MCF 10A (cell line): ENCODE data around the gene IMMP2L. TPM values are rescaled to one million over a fixed set of nuclear protein-coding genes. Genes with fewer than 3 reads are reported as not detected.
A peak's percentile ranks its signal among the peaks of the same experiment; 100 is the strongest.

ENCODE experiments used
- BruUV-seq: library from RNA; stranded (reverse); fragments of 400-500 nt; replicated peaks from 2 replicates; lab custom pipeline; 2021; lab: Mats Ljungman, UMichigan
- CTCF ChIA-PET: fragments of 300-600 bp; sonication (Branson Sonifier 250); formaldehyde crosslinking; extraction: SDS; loops from one replicate; lab custom pipeline; 2021; ENCODE audit warnings: antibody characterized with exemption, inconsistent platforms; lab: Yijun Ruan, JAX
- POLR2A ChIA-PET: fragments of 300-600, 350-650 bp; sonication (Branson Sonifier 250); formaldehyde crosslinking; extraction: SDS; loops from one replicate; lab custom pipeline; 2020; ENCODE audit warnings: antibody characterized with exemption, inconsistent platforms; lab: Yijun Ruan, JAX
- DNase-seq: peaks from one replicate; pipeline ENCODE4 v3.0.0-alpha.2; 2018; ENCODE audit not compliant: unreplicated experiment
- H3K27ac Mint-ChIP-seq: one replicate; pipeline ENCODE4 v1.8.0; 2022; ENCODE audit warnings: mild to moderate bottlenecking, low read depth, mixed read lengths; ENCODE audit not compliant: unreplicated experiment
- H3K27me3 Mint-ChIP-seq: one replicate; pipeline ENCODE4 v1.8.0; 2022; ENCODE audit warnings: mixed read lengths; ENCODE audit not compliant: insufficient read depth, unreplicated experiment
- H3K36me3 Mint-ChIP-seq: one replicate; pipeline ENCODE4 v1.8.0; 2022; ENCODE audit warnings: mild to moderate bottlenecking, moderate library complexity, mixed read lengths; ENCODE audit not compliant: insufficient read depth, unreplicated experiment
- H3K4me1 Mint-ChIP-seq: one replicate; pipeline ENCODE4 v1.8.0; 2022; ENCODE audit warnings: mixed read lengths; ENCODE audit not compliant: insufficient read depth, unreplicated experiment
- H3K4me3 Mint-ChIP-seq: one replicate; pipeline ENCODE4 v1.8.0; 2022; ENCODE audit warnings: mild to moderate bottlenecking, moderate library complexity, mixed read lengths; ENCODE audit not compliant: unreplicated experiment
- H3K9me3 Mint-ChIP-seq: one replicate; pipeline ENCODE4 v1.8.0; 2022; ENCODE audit warnings: mixed read lengths; ENCODE audit not compliant: unreplicated experiment
- CTCF ChIP-seq: fragments of 200-600 bp; IDR thresholded peaks from one replicate; pipeline ENCODE4 v1.8.0; 2022; ENCODE audit warnings: antibody characterized with exemption, mild to moderate bottlenecking; ENCODE audit not compliant: unreplicated experiment
- intact Hi-C: fragments of 100-400 bp; cut with micrococcal nuclease; formaldehyde crosslinking; loops from 2 replicates; pipeline ENCODE4 v1.14.1; 2022
- total RNA-seq: library from RNA; stranded (reverse); gene quantifications from 2 replicates; pipeline ENCODE4 v1.2.3, GENCODE V29; 2022

Gene IMMP2L
- total RNA-seq, 1 experiment from 2014 or later, result 23.7 TPM

DNA sequence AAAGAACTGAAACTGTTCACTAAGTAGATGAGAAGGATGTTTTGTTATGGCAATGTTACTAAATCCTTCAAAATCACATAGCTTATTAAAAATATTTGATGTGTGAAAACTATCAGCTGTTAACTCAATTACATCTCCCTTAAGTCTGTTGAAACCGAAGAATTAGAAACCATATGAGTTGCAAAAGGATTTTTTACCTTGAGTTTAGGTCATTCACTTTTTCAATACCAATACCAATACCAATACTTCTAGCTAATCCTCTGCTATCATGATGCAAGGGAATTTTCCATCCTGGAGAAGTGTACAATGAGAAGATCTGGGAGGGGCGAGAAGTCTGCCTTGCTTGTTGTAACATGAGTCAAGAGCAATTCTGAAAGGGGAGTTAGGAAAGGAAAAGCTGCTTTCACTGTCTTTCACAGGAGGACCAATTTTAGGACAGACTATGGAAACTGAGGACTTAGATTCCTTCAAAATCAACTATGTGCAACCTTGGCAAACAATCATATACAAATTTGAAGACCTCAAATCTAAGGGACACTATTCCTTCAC is 199.7 kb downstream of the IMMP2L start:
- no peaks in the 10 kb centered on the region for H3K27me3 Mint-ChIP-seq
- no peak overlapping the region for H3K27ac Mint-ChIP-seq
- H3K4me1 Mint-ChIP-seq, result peaks cover 30% of the 10 kb centered on the region
- no peaks in the 10 kb centered on the region for H3K9me3 Mint-ChIP-seq
- intact Hi-C loops, result no loop called here
- ChIA-PET CTCF (no interaction called here), POLR2A (interaction anchor here (1.7 kb wide), 1 partner anchor 200 kb away, joined by 6 read pairs; the partner anchor contains the start of gene IMMP2L)
- H3K4me3 Mint-ChIP-seq, result no peak overlapping the region
- TF ChIP-seq CTCF, result no peak
- H3K36me3 Mint-ChIP-seq, result no peaks in the 10 kb centered on the region
- BruUV-seq, result no TSS peak
- DNase-seq, result peak; percentile 70

DNA sequence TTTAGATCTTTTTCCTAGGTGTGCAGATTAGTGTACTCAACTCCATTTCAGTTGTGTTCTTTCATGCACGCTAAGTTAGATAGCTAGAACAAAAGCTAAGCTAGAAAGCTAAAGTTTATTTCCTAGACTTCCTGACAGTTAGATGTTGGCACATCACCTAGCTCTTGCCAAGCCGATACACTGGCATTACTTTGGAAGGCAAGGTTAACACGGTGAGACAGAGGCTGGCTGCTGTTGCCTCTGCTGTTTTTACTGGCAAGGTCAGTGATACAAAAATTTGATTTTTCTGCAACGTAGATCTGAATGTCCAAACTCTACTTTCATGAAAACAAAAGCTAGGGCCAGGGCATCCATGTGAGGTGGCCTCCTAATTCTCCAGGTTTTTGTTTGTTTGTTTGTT is 203.4 kb downstream of the IMMP2L start:
- TF ChIP-seq CTCF, result no peak
- Mint-ChIP-seq H3K9me3 (no peaks in the 10 kb centered on the region), H3K4me1 (peaks cover 29% of the 10 kb centered on the region), H3K4me3 (no peak overlapping the region), H3K36me3 (no peaks in the 10 kb centered on the region), H3K27ac (no peak overlapping the region), H3K27me3 (no peaks in the 10 kb centered on the region)
- POLR2A ChIA-PET, result interaction anchor here (0.6 to 2.1 kb wide), 2 partner anchors 18 to 82 kb away, joined by 3 to 5 read pairs; no protein-coding TSS in a partner anchor
- CTCF ChIA-PET, result interaction anchor here (0.7 to 1.1 kb wide), 3 partner anchors 15 to 1539 kb away, joined by 4 to 5 read pairs (median 5); no protein-coding TSS in a partner anchor
- no peak for DNase-seq
- intact Hi-C loops, result no loop called here
- no TSS peak for BruUV-seq

DNA sequence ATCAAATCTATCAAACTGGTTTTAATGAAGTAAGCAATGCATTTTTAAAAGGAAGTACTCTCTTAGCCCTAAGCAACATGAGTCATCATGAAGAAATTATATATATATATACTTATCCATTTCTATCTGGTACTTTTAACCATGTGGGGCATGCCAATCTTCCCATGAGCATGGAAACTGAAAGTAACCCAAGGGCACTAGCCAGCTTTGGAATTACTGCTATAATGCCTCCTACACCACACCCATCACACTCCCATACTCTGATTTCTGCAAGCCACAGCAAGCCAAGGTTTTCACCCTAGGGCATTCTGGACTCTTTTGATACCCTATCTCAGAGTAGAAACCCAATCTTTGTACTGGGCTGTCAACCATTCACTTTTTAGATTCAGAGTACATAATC is 204.6 kb downstream of the IMMP2L start:
- Mint-ChIP-seq H3K27ac (no peak overlapping the region), H3K4me3 (peak overlapping the region; percentile 3), H3K36me3 (no peaks in the 10 kb centered on the region), H3K4me1 (peaks cover 19% of the 10 kb centered on the region), H3K9me3 (no peaks in the 10 kb centered on the region), H3K27me3 (no peaks in the 10 kb centered on the region)
- ChIA-PET POLR2A (interaction anchor here (0.6 to 2.1 kb wide), 4 partner anchors 9 to 819 kb away, joined by 3 to 5 read pairs (median 3); no protein-coding TSS in a partner anchor), CTCF (interaction anchor here (0.6 to 1.1 kb wide), 2 partner anchors 302 to 1471 kb away, joined by 3 read pairs; no protein-coding TSS in a partner anchor)
- peak; percentile 73 for DNase-seq
- intact Hi-C loops, result no loop called here
- TF ChIP-seq CTCF, result no peak
- BruUV-seq, result no TSS peak

DNA sequence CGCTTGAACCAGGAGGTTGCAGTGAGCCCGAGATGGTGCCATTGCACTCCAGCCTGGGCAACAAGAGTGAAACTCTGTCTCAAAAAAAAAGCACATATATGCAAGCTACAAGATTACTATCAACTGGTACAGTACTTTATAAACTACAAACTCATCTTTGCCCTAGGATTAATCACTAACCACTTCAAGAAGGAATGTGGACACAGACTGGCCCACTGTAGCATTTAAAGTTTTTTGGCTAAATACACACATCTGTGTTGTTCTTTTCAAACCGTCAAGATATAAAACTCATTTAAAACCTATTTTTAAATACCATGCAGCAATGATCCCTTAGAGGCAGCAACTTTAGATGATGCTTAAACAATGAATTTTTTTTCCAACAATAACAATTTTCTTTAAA is 205.4 kb downstream of the IMMP2L start:
- TF ChIP-seq CTCF, result no peak

More for the DNA sequence above, 205.4 kb downstream of the IMMP2L start:
- Mint-ChIP-seq H3K36me3 (no peaks in the 10 kb centered on the region), H3K4me3 (no peak overlapping the region), H3K4me1 (peaks cover 15% of the 10 kb centered on the region), H3K27me3 (no peaks in the 10 kb centered on the region), H3K9me3 (no peaks in the 10 kb centered on the region), H3K27ac (peak overlapping the region; percentile 35)
- intact Hi-C loops, result no loop called here
- ChIA-PET POLR2A (interaction anchor here (0.6 to 1.3 kb wide), 2 partner anchors 142 to 818 kb away, joined by 3 read pairs; no protein-coding TSS in a partner anchor), CTCF (interaction anchor here (0.6 to 1.1 kb wide), 2 partner anchors 301 to 1152 kb away, joined by 3 read pairs; no protein-coding TSS in a partner anchor)
- DNase-seq, result no peak
- BruUV-seq, result no TSS peak
